K562 (cell line): Measurements from ENCODE around the gene LBH. TPM values are rescaled to one million over a fixed set of nuclear protein-coding genes. Genes with fewer than 3 reads are reported as not detected.
A peak's percentile ranks its signal among the peaks of the same experiment; 100 is the strongest.

ENCODE experiments used
- CAMTA2 ChIP-seq: fragments of 250-450 bp; sonication (Bioruptor Pico); conservative IDR thresholded peaks from 2 replicates; pipeline ENCODE4 v1.5.1; 2022
- CBFB ChIP-seq: sonication (generic); formaldehyde crosslinking; IDR thresholded peaks from 2 replicates; pipeline ENCODE4 v1.4.0; 2020; ENCODE audit warnings: mild to moderate bottlenecking, missing genetic modification reagents
- DPF2 ChIP-seq: fragments of 450-650 bp; IDR thresholded peaks from 2 replicates; pipeline ENCODE4 v1.6.1; 2016
- FIP1L1 ChIP-seq: fragments of 200-400 bp; formaldehyde crosslinking; IDR thresholded peaks from 2 replicates; pipeline ENCODE4 v1.6.1; 2018; ENCODE audit warnings: mild to moderate bottlenecking, low read depth, low read length; ENCODE audit not compliant: poor library complexity, severe bottlenecking
- NCOR1 ChIP-seq: fragments of 450-650 bp; IDR thresholded peaks from 2 replicates; pipeline ENCODE4 v1.6.1; 2016; ENCODE audit warnings: mild to moderate bottlenecking, moderate library complexity
- PREB ChIP-seq: sonication (generic); formaldehyde crosslinking; IDR thresholded peaks from 2 replicates; pipeline ENCODE4 v1.8.1; 2023; ENCODE audit warnings: mild to moderate bottlenecking, missing genetic modification reagents
- RBFOX2 ChIP-seq: fragments of 200-400 bp; formaldehyde crosslinking; IDR thresholded peaks from 2 replicates; pipeline ENCODE4 v1.6.1; 2017; ENCODE audit warnings: low read depth, mild to moderate bottlenecking, low read length, moderate library complexity
- SMAD4 ChIP-seq: fragments of 250-450 bp; sonication (Bioruptor Pico); conservative IDR thresholded peaks from 2 replicates; pipeline ENCODE4 v1.8.0; 2021; ENCODE audit warnings: inconsistent platforms, mild to moderate bottlenecking, moderate library complexity
- SMARCE1 ChIP-seq: fragments of 450-650 bp; IDR thresholded peaks from 2 replicates; pipeline ENCODE4 v1.7.1; 2016; ENCODE audit warnings: mild to moderate bottlenecking
- TCFL5 ChIP-seq: fragments of 250-450 bp; sonication (Bioruptor Pico); conservative IDR thresholded peaks from 2 replicates; pipeline ENCODE4 v1.6.1; 2021; ENCODE audit warnings: mild to moderate bottlenecking, moderate library complexity, matching md5 sums
- ZBTB49 ChIP-seq: sonication (generic); formaldehyde crosslinking; IDR thresholded peaks from 2 replicates; pipeline ENCODE4 v1.8.0; 2022; ENCODE audit warnings: missing genetic modification reagents, mild to moderate bottlenecking, borderline replicate concordance
- polyA plus RNA-seq, 8 experiments: library from polyadenylated mRNA; depleted of rRNA in 4 of 8; stranded (reverse) in 5 of 8; unstranded in 3 of 8; fragments of >200 nt; fragmentation: Nextera tagmentation in 2 of 8; fragmentation: Illumina TruSeq in 1 of 8; extraction: Ambion mirVana in 2 of 8; extraction: Trizol in 1 of 8; gene quantifications; 2 replicates each; pipeline versions ENCODE4 v1.2.1 to v1.2.3, GENCODE V29; 2011 to 2014; ENCODE audit warnings: inconsistent platforms in 1 of 8, missing spikeins in 1 of 8
- total RNA-seq, 7 experiments: library from RNA; depleted of rRNA in 6 of 7; stranded (reverse); fragments of >200 nt in 6 of 7; fragmentation: Illumina TruSeq in 2 of 7; extraction: Trizol in 2 of 7; gene quantifications; 2 replicates each; pipeline versions ENCODE4 v1.2.1 to v1.2.3, GENCODE V29; 2011 to 2021; ENCODE audit warnings: low replicate concordance in 1 of 7
- TF ChIP-seq, protein P1 (sequence below): sonication (generic); formaldehyde crosslinking; IDR thresholded peaks from 2 replicates; pipeline ENCODE4 v1.8.1; 2023; ENCODE audit warnings: mild to moderate bottlenecking, missing genetic modification reagents
- TF ChIP-seq, protein P2 (sequence below): sonication (generic); formaldehyde crosslinking; IDR thresholded peaks from 2 replicates; pipeline ENCODE4 v1.8.0; 2022; ENCODE audit warnings: missing genetic modification reagents, mild to moderate bottlenecking, moderate library complexity, borderline replicate concordance
- TF ChIP-seq, protein P3 (sequence below): fragments of 450-650 bp; IDR thresholded peaks from 2 replicates; pipeline ENCODE4 v1.6.1; 2017; ENCODE audit warnings: antibody characterized with exemption, mild to moderate bottlenecking

The LBH gene
- total and polyA plus RNA-seq, 9 of the 15 experiments (the other 6 are each of a cell fraction or from before 2014, with no cell fraction given) = 3.1 to 13.4 (median 7.4) TPM

GRCh38 chr2:30234180-30234971 is 3.0 kb downstream of the LBH start (continued):
- TF ChIP-seq, protein P1, sequence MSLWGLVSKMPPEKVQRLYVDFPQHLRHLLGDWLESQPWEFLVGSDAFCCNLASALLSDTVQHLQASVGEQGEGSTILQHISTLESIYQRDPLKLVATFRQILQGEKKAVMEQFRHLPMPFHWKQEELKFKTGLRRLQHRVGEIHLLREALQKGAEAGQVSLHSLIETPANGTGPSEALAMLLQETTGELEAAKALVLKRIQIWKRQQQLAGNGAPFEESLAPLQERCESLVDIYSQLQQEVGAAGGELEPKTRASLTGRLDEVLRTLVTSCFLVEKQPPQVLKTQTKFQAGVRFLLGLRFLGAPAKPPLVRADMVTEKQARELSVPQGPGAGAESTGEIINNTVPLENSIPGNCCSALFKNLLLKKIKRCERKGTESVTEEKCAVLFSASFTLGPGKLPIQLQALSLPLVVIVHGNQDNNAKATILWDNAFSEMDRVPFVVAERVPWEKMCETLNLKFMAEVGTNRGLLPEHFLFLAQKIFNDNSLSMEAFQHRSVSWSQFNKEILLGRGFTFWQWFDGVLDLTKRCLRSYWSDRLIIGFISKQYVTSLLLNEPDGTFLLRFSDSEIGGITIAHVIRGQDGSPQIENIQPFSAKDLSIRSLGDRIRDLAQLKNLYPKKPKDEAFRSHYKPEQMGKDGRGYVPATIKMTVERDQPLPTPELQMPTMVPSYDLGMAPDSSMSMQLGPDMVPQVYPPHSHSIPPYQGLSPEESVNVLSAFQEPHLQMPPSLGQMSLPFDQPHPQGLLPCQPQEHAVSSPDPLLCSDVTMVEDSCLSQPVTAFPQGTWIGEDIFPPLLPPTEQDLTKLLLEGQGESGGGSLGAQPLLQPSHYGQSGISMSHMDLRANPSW (CRISPR knock-in tag) = no peak
- TF ChIP-seq TCFL5 (no peak), NCOR1 (peak; percentile 57), SMAD4 (CRISPR knock-in tag) (peak; percentile 80), RBFOX2 (no peak), ZBTB49 (CRISPR knock-in tag) (no peak), SMARCE1 (no peak; the same call in 1 of the 2 replicates), FIP1L1 (no peak), DPF2 (0 out of 2 replicates have a peak, but pooled peaks have one; percentile 19), CAMTA2 (CRISPR knock-in tag) (no peak), PREB (CRISPR knock-in tag) (no peak), CBFB (CRISPR knock-in tag) (no peak)
- TF ChIP-seq, protein P2, sequence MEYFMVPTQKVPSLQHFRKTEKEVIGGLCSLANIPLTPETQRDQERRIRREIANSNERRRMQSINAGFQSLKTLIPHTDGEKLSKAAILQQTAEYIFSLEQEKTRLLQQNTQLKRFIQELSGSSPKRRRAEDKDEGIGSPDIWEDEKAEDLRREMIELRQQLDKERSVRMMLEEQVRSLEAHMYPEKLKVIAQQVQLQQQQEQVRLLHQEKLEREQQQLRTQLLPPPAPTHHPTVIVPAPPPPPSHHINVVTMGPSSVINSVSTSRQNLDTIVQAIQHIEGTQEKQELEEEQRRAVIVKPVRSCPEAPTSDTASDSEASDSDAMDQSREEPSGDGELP = no peak
- TF ChIP-seq, protein P3, sequence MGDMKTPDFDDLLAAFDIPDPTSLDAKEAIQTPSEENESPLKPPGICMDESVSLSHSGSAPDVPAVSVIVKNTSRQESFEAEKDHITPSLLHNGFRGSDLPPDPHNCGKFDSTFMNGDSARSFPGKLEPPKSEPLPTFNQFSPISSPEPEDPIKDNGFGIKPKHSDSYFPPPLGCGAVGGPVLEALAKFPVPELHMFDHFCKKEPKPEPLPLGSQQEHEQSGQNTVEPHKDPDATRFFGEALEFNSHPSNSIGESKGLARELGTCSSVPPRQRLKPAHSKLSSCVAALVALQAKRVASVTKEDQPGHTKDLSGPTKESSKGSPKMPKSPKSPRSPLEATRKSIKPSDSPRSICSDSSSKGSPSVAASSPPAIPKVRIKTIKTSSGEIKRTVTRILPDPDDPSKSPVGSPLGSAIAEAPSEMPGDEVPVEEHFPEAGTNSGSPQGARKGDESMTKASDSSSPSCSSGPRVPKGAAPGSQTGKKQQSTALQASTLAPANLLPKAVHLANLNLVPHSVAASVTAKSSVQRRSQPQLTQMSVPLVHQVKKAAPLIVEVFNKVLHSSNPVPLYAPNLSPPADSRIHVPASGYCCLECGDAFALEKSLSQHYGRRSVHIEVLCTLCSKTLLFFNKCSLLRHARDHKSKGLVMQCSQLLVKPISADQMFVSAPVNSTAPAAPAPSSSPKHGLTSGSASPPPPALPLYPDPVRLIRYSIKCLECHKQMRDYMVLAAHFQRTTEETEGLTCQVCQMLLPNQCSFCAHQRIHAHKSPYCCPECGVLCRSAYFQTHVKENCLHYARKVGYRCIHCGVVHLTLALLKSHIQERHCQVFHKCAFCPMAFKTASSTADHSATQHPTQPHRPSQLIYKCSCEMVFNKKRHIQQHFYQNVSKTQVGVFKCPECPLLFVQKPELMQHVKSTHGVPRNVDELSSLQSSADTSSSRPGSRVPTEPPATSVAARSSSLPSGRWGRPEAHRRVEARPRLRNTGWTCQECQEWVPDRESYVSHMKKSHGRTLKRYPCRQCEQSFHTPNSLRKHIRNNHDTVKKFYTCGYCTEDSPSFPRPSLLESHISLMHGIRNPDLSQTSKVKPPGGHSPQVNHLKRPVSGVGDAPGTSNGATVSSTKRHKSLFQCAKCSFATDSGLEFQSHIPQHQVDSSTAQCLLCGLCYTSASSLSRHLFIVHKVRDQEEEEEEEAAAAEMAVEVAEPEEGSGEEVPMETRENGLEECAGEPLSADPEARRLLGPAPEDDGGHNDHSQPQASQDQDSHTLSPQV = no peak
- TF ChIP-seq, all 486 proteins: peak for 27
